Ovary (tissue), 3 donors: ENCODE data around the gene NOVA2.

Experiments used
- EP300 ChIP-seq: sonication (generic); formaldehyde crosslinking; IDR thresholded peaks from one replicate; pipeline ENCODE4 v1.6.1; 2017; ENCODE audit warnings: antibody characterized with exemption
- POLR2A ChIP-seq: fragments of 450-650 bp; IDR thresholded peaks from one replicate; pipeline ENCODE4 v1.6.1; 2017; ENCODE audit warnings: antibody characterized with exemption, mild to moderate bottlenecking, moderate library complexity
- TF ChIP-seq, protein P1 (sequence below), 3 donors: fragments of 450-650 bp in 2 of 3; fragments of 200-600 bp in 1 of 3; IDR thresholded peaks; one replicate each; pipeline versions ENCODE4 v1.5.1 to v1.8.0; 2016 to 2022; ENCODE audit warnings: antibody characterized with exemption in 3 of 3, mild to moderate bottlenecking in 1 of 3
- donor health status: DM: no; HTN: no; CAD: no.

- TF ChIP-seq POLR2A = no peak
- TF ChIP-seq, protein P1, sequence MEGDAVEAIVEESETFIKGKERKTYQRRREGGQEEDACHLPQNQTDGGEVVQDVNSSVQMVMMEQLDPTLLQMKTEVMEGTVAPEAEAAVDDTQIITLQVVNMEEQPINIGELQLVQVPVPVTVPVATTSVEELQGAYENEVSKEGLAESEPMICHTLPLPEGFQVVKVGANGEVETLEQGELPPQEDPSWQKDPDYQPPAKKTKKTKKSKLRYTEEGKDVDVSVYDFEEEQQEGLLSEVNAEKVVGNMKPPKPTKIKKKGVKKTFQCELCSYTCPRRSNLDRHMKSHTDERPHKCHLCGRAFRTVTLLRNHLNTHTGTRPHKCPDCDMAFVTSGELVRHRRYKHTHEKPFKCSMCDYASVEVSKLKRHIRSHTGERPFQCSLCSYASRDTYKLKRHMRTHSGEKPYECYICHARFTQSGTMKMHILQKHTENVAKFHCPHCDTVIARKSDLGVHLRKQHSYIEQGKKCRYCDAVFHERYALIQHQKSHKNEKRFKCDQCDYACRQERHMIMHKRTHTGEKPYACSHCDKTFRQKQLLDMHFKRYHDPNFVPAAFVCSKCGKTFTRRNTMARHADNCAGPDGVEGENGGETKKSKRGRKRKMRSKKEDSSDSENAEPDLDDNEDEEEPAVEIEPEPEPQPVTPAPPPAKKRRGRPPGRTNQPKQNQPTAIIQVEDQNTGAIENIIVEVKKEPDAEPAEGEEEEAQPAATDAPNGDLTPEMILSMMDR (IDR thresholded peaks at IDR 0.05) = no peak
- TF ChIP-seq EP300 = no peak
These were observed 1.4 kb downstream of the NOVA2 start for GRCh38 chr19:45972081-45972946.
